NCI-H146 (cell line): ENCODE results near the gene DTNB.
"Not testable (repeated sequence)": the region's sequence is repeated elsewhere in the genome, so short reads cannot be mapped to it uniquely, and the experiment has no call there.

Experiments
- DNase-seq: peaks from one replicate; lab custom pipeline; 2025; lab: John Stamatoyannopoulos, UW

DTNB gene

GRCh38 chr2:25673300-25674076 lies at the start of gene DTNB:
Gene DTNB, minus strand, starts transcription at chr2:25673577. Its CDS starts 20,917 bp downstream, at chr2:25652660.
- DNase-seq = peak; percentile 89

- no peak for DNase-seq
These were observed 48.8 kb upstream of the DTNB start for GRCh38 chr2:25722224-25722623.

GRCh38 chr2:25720575-25720974 lies 47.2 kb upstream of the DTNB start:
- no peak for DNase-seq

GRCh38 chr2:25714740-25715139 lies 41.4 kb upstream of the DTNB start:
- DNase-seq = peak; percentile 9

GRCh38 chr2:25712455-25712854 lies 39.1 kb upstream of the DTNB start:
- DNase-seq = no peak

DNA sequence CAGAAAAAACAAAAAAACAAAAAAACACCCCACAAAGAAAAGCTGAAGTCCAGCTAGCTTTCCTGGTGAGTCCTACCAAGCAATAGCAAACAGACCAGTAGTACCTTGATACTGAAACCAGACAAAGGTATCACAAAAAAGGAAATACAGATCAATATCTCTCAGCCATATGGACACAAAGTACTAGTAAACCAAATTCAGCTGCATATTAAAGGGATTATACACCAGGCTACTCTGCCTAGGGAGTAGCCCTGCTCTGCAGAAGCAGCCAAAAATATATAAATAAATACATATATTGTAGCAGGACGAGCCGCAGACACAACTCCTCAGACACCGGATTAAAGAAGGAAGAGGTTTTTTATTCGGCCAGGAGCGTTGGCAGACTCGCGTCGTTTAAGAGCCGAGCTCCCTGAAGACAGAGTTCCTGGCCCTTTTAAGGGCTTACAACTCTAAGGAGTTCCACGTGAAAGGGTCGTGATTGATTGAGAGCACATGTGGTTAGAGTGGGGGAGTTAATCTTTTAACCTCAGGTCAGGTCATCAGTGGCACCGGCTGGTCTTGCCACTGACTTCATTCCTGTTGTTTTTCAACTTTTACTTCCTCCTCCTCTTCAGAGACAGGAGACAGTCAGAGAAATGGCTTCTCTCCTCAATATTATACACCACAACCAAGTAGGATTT lies 38.4 kb upstream of the DTNB start:
- DNase-seq = no peak

GRCh38 chr2:25710750-25711149 lies 37.4 kb upstream of the DTNB start:
- no peak for DNase-seq

- no peak for DNase-seq
These were observed 36.0 kb upstream of the DTNB start for GRCh38 chr2:25709349-25709748.

GRCh38 chr2:25707927-25708590 lies 34.7 kb upstream of the DTNB start:
- peak; percentile 65 for DNase-seq

DNA sequence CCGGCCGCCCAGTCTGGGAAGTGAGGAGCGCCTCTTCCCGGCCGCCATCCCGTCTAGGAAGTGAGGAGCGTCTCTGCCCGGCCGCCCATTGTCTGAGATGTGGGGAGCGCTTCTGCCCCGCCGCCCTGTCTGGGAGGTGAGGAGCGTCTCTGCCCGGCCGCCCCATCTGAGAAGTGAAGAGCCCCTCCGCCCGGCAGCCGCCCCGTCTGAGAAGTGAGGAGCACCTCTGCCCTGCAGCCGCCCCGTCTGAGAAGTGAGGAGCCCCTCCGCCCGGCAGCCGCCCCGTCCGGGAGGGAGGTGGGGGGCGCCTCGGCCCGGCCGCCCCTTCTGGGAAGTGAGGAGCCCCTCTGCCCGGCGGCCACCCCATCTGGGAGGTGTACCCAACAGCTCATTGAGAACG lies 32.2 kb upstream of the DTNB start:
- DNase-seq = not testable (repeated sequence)

GRCh38 chr2:25701801-25702200 lies 28.4 kb upstream of the DTNB start:
- DNase-seq = no peak

DNA sequence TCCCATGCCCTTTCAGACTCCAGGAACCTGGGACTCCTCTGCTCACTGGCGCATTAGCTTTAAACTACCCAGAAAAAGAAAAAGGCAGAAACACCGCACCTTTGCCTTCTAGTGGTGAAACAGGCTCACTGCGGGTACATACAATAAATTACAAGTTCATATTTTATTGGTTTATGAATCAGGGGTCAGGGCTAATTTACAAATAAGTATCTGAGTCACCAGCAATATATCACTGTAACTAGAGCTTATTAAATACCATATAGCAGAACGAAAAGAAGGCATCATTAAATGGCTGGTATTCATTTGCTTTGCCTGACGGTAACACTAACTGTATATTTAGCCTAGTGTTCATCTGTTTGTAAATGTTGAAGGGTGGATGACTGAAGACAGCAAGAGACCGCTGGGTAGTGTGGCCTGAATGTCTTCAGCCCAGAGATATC lies 26.9 kb upstream of the DTNB start:
- peak; percentile 62 for DNase-seq

- DNase-seq = peak; percentile 13
These were observed 25.8 kb upstream of the DTNB start for GRCh38 chr2:25699216-25699615.

- no peak for DNase-seq
These were observed 25.4 kb upstream of the DTNB start for GRCh38 chr2:25698752-25699151.

DNA sequence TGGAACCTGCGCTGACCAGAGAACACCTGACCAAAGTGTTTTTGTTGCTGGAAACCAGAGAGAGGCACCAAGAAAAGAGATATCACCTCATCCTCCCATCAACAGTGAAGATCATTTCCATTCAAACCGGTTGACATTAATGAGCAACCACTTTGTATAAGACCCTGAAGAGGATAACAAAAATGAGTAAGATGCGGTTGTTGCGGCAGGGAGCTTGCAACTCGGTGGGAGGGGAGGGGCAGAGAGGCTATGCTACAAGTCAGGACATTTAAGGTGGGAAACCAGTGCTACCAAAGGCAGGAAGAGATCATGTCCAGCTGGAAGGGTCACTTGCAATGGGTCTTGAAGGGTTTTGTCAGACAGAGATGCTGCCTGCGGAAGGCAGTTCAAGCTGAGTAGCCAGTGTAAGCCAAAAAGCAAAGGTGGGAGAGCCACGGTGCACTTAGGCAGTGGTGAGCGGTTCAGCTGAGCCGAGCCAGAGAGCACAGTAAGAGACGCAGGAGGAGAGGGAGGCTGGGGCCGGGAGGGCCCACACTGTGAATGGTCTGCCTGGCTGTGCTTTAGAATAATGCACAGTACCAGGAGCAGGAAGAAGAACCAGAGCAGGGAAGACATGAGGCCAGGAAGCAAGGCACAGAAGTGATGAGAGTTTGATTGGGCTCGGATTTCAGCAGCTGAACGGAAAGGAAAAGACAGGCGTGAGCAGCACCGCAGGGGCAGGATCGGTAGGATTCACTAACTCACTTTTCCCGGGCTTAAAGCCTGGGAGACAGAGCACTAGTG lies 24.4 kb upstream of the DTNB start:
- DNase-seq = peak; percentile 68

DNA sequence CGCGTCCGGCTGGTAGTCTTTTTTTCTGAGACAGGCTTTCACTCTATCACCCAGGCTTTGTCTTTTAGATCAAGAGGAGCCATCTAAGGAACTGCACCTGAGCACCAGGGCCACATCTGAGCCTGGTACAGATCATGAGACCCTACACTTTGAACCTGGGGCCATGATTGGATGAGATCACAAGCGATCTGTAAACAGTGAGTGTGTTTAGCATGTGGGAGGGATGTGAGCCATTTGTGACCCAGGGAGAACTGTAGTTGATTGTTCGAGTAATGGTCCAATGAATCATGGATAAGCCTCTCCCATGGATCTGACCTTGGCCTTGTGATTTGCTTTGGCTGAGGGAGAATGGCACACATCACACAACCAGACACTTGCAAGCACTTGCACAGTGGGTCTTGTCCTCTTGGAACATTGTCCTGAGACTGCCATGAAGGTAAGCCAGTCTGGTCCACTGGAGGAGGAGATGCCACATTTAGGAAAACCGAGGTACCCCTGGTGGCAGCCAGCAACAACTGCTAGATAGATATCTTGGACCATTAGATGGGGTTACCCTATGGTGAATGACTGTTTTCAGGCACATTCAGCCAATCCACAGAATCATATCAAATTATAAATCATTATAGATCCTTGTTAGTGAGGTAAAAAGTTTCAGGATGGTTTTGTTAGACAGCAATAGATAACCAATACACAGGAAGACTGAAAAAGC lies 19.5 kb upstream of the DTNB start:
- DNase-seq = no peak

DNA sequence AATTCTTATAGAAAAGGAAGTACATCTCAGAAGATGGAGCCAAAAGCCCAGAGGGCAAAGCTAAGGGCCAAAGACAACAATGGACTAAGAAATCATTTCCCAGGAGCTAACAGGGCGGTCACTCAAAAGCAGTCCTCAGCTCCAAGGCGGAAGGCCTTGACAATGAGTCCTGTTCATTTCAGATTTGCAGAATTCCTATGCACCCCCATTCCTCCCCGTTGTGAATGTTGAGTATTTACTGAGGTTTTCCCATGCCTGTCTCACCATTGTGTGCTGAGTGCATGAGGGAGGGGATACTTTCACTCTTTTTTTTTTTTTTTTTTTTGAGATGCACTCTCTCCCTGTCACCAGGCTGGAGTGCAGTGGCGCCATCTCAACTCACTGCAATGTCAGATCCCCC lies 18.8 kb upstream of the DTNB start:
- DNase-seq = no peak

DNA sequence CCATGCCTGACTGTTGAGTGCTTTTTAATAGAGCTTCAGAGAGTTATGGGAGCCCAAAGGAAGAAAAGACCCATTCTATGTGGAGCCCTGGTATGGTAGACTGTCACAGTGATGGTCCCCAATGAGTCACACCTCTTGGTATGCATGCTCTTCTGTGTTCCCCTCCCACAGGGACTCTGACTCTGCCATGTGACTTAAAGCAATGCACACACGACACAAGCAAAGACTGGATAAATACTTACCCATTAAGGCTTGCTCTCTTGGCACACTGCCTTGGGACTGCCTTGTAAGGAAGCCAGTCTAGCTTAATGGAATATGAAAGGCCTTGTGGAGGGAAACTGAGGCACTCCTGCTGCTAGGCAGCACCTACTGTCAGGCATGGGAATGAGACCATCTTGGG lies 16.7 kb upstream of the DTNB start:
- no peak for DNase-seq

DNA sequence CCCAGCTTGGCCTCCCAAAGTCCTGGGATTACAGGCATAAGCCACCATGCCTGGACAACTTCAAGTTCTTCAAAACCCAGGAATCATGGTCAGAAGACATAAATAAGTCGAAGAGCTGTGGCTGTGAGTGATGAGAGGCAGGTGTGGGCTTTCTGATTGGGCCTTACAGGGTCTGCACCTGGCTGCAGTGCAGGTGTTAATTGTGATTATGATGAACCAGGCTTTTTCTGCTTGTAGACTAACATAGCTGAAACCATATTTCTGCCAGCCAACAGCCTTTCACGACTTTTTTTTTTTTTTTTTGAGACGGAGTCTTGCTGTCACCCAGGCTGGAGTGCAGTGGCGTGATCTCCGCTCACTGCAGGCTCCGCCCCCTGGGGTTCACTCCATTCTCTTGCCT lies 14.9 kb upstream of the DTNB start:
- DNase-seq = peak; percentile 76

GRCh38 chr2:25685741-25686140 lies 12.4 kb upstream of the DTNB start:
- DNase-seq = no peak
